NCI-H2196 (cell line): ENCODE results near the gene EGFL6.

Experiments used
- DNase-seq: peaks from one replicate; lab custom pipeline; 2025; ENCODE audit not compliant: unreplicated experiment; lab: John Stamatoyannopoulos, UW

EGFL6 gene

GRCh38 chrX:13569479-13570260, at the start of gene EGFL6:
TSS of gene EGFL6 (plus strand) at chrX:13569601. CDS start at chrX:13569862, 261 bp downstream.
- no peak for DNase-seq

GRCh38 chrX:13520351-13520750, 49.0 kb upstream of the EGFL6 start:
- DNase-seq, result no peak

DNA sequence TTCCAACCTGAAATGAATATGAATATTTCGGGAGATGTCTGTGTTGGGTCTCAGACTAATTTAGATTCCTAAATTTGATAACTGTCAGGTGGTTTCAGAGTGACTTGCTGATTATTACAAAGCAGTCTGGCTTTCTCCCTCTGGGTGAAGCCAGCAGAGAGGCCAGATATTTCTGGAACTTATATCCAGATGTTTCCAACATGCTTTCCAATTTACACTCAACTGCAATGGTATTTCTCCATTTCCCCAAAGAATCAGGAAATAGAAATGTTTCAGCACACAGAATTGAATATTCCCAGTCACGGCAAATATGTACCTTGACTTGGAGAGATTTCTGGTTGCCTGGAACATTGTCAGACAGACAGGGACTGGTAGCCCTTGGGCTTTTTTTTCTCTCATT, 48.5 kb upstream of the EGFL6 start:
- DNase-seq, result no peak

DNA sequence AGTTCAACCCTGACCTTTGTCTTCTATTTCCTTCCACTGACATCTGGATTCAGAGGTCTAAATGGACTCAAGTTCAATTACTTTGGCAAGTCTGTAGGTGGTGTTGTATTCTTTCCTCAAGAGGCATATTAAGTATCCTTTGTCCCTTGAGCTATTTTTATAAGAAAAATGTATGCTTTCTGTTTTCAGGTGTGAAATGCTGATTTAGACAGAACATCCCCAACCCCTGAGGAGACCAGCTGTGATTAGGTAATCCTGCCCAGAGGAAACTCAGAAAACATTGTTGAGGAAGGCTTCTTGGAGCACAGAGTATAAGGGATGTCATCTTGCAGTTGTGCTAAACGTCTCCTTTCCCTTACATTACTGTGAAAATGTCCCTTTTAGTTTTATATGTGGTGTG, 46.6 kb upstream of the EGFL6 start:
- DNase-seq, result no peak

DNA sequence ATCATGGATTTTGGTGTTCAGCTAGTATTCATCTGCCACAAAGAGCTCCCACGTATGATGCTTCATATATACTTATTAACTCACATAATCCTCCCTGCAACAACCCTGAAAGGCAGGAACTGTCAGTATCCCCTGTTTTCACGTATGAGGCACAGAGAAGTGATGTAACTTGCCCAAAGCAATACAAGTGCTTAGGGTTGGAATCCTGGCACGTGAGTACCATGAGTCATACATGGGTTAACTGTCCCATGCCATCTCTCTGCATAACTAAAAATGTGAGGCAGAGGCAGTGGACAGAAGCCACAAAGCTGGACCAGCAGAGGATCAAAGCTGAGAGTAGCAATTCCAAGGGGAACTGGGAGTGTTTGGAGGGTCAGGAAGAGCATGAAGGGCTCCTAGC, 35.7 kb upstream of the EGFL6 start:
- DNase-seq, result no peak

GRCh38 chrX:13535376-13536165, 33.8 kb upstream of the EGFL6 start:
- no peak for DNase-seq

DNA sequence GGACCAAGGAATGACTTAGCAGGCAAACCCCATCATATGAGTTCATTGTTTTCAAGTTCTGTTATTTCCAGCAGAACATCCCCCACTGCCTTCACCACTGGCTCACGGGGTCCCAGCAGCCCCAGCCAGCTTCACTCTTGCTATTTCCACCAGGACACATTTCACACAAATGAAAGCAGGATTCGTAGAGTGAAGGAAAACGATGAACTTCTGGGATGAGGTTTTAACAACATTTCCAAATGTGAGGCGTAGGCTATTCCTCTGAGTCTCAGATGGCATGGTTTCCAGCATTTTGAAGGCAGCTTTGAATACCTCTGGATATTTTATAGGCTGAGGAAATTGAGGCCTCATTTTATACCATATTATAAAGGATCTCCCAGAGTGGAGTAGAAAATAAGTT, 32.9 kb upstream of the EGFL6 start:
- no peak for DNase-seq

GRCh38 chrX:13538414-13538813, 31.0 kb upstream of the EGFL6 start:
- no peak for DNase-seq

- no peak for DNase-seq
Measured at GRCh38 chrX:13540602-13541001, 28.8 kb upstream of the EGFL6 start.

GRCh38 chrX:13545726-13546125, 23.7 kb upstream of the EGFL6 start:
- DNase-seq, result no peak

DNA sequence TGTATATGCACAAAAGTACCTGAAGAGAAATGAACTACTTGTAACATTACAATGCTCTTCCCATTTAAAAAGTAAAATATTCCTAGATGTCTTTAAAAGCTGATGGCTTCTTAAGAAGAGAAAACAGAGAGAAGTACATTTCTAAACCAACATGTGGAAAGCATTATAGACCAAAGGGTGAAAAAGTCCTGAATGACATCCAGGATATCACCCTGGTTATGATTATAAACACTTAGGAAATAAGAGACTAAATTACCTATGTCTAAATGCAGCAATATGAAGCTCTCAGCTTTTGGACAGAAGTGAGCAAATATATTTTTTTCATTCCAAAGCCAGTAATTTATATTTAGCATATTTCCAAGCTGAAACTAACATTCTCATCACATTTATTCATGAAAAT, 21.7 kb upstream of the EGFL6 start:
- DNase-seq, result no peak

GRCh38 chrX:13550346-13550745, 19.1 kb upstream of the EGFL6 start:
- DNase-seq, result no peak

GRCh38 chrX:13551610-13552009, 17.8 kb upstream of the EGFL6 start:
- DNase-seq, result no peak

GRCh38 chrX:13552892-13553291, 16.5 kb upstream of the EGFL6 start:
- no peak for DNase-seq

- no peak for DNase-seq
Measured at GRCh38 chrX:13565511-13565910, 3.9 kb upstream of the EGFL6 start.

DNA sequence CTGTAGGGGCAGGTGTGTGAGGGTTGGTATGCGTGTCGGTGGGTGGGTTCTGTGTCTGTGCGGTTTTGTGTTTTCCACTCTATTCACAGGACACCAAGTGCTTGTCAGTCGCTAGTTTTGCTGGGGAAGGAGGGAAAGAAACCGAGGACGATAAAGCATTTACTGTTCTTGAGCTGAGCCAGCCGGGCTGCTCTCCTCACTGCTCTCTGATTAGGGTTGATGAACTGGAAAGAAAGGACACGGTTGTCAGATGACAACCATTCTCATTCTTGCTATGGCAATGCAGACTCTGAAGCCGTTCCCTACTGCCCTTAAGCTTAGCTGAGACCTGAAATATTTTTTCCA, 832 bp downstream of the EGFL6 start:
- no peak for DNase-seq

GRCh38 chrX:13571136-13571535, 1.7 kb downstream of the EGFL6 start:
- no peak for DNase-seq

- DNase-seq, result no peak
Measured at GRCh38 chrX:13574600-13574999, 5.2 kb downstream of the EGFL6 start.

GRCh38 chrX:13579661-13580060, 10.3 kb downstream of the EGFL6 start:
- no peak for DNase-seq

GRCh38 chrX:13581554-13581953, 12.2 kb downstream of the EGFL6 start:
- no peak for DNase-seq

GRCh38 chrX:13587786-13588477, 18.5 kb downstream of the EGFL6 start:
- no peak for DNase-seq

DNA sequence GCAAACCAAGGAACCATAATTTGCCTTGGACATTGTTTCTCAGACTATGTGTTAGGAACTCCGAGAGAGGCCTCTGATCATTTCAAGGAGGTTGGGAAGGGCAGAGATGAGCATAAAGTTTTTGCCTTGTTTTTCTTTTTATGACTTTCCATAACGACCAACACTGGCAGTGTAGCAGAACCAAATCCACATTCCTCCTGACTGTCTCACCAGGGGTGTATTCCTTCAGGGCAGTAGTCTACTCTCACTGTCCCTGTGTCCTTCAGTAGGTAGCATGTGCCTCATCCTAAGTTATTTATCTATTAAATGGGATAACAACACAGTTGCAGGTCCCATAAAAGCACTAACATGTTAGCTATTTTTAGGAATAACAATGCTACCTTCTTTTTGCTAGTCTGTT, 20.8 kb downstream of the EGFL6 start:
- DNase-seq, result no peak
